IMR-90 (cell line): ENCODE data around the gene HES6. TPM values are rescaled to one million over a fixed set of nuclear protein-coding genes. Genes with fewer than 3 reads are reported as not detected.

ENCODE experiments used
- ATAC-seq: fragments of 200-7000 bp; cut with Tn5 transposase; 2 replicates; pipeline ENCODE4 v1.9.1; 2020; ENCODE audit warnings: low read depth, mild to moderate bottlenecking, moderate library complexity
- BruUV-seq: library from RNA; stranded (reverse); fragments of 400-500 nt; replicated peaks from 2 replicates; lab custom pipeline; 2021; lab: Mats Ljungman, UMichigan
- CTCF ChIA-PET: fragments of 300-600 bp; formaldehyde crosslinking; extraction: SDS; loops from one replicate; lab custom pipeline; 2021; ENCODE audit warnings: antibody characterized with exemption; lab: Yijun Ruan, JAX
- POLR2A ChIA-PET: fragments of 300-600 bp; sonication (Branson Sonifier 250); formaldehyde crosslinking; loops from one replicate; lab custom pipeline; 2022; ENCODE audit warnings: antibody characterized with exemption; ENCODE audit not compliant: unreplicated experiment; lab: Charles Lee
- DNase-seq: peaks from one replicate; pipeline ENCODE4 v3.0.0; 2013
- H2AFZ ChIP-seq: replicated peaks from 2 replicates; pipeline ENCODE3; 2013; ENCODE audit warnings: low read length, mild to moderate bottlenecking; ENCODE audit not compliant: poor library complexity
- H2AK5ac ChIP-seq: 2 replicates; pipeline ENCODE4 v1.6.1; 2013; ENCODE audit warnings: low read depth, low read length, inconsistent platforms
- H2AK9ac ChIP-seq: replicated peaks from 2 replicates; pipeline ENCODE3; 2013; ENCODE audit warnings: mild to moderate bottlenecking, low read depth, low read length, moderate library complexity; ENCODE audit not compliant: poor library complexity
- H2BK120ac ChIP-seq: 2 replicates; pipeline ENCODE4 v1.6.1; 2013; ENCODE audit warnings: low read depth, low read length, inconsistent platforms
- H2BK15ac ChIP-seq: 3 replicates; pipeline ENCODE4 v1.6.1; 2013; ENCODE audit warnings: low read depth, low read length, inconsistent platforms
- H2BK20ac ChIP-seq: 2 replicates; pipeline ENCODE4 v1.6.1; 2013; ENCODE audit warnings: low read depth, mild to moderate bottlenecking, inconsistent platforms, low read length, moderate library complexity
- H2BK5ac ChIP-seq: 2 replicates; pipeline ENCODE4 v1.6.1; 2013; ENCODE audit warnings: mild to moderate bottlenecking, low read depth, low read length, inconsistent platforms; ENCODE audit not compliant: poor library complexity, severe bottlenecking
- H3K14ac ChIP-seq: replicated peaks from 2 replicates; pipeline ENCODE4 v1.6.1; 2013; ENCODE audit warnings: low read depth, low read length, inconsistent platforms
- H3K18ac ChIP-seq: 2 replicates; pipeline ENCODE4 v1.6.1; 2013; ENCODE audit warnings: low read depth, low read length, control low read depth
- H3K23ac ChIP-seq: 2 replicates; pipeline ENCODE4 v1.6.1; 2013; ENCODE audit warnings: low read depth, low read length, inconsistent platforms
- H3K27ac ChIP-seq: 2 replicates; pipeline ENCODE4 v1.5.1; 2013; ENCODE audit warnings: mild to moderate bottlenecking, control low read depth, low read length; ENCODE audit not compliant: insufficient read depth
- H3K27me3 ChIP-seq: 2 replicates; pipeline ENCODE4 v1.6.1; 2013; ENCODE audit warnings: low read length; ENCODE audit not compliant: control insufficient read depth, insufficient read depth
- H3K36me3 ChIP-seq: 2 replicates; pipeline ENCODE4 v1.6.1; 2013; ENCODE audit warnings: low read length, mixed read lengths; ENCODE audit not compliant: control insufficient read depth, insufficient read depth
- H3K4ac ChIP-seq: 2 replicates; pipeline ENCODE4 v1.6.1; 2013; ENCODE audit warnings: low read depth, low read length, inconsistent platforms
- H3K4me1 ChIP-seq: 2 replicates; pipeline ENCODE4 v1.6.1; 2013; ENCODE audit warnings: low read length, mixed read lengths; ENCODE audit not compliant: control insufficient read depth, insufficient read depth
- H3K4me2 ChIP-seq: 2 replicates; pipeline ENCODE4 v1.6.1; 2013; ENCODE audit warnings: low read depth, mild to moderate bottlenecking, control low read depth, low read length, moderate library complexity
- H3K4me3 ChIP-seq: 2 replicates; pipeline ENCODE4 v1.5.1; 2013; ENCODE audit warnings: low read depth, mild to moderate bottlenecking, control low read depth, low read length, moderate library complexity; ENCODE audit not compliant: insufficient read depth
- H3K56ac ChIP-seq: 2 replicates; pipeline ENCODE4 v1.6.1; 2013; ENCODE audit warnings: low read length, inconsistent platforms; ENCODE audit not compliant: insufficient read depth; ENCODE audit errors: extremely low read depth
- H3K79me1 ChIP-seq, 2 experiments: 2 replicates each; pipeline ENCODE4 v1.6.1; 2013; ENCODE audit warnings: low read length in 2 of 2, inconsistent platforms in 1 of 2, low read depth in 1 of 2
- H3K9ac ChIP-seq: 2 replicates; pipeline ENCODE4 v1.6.1; 2013; ENCODE audit warnings: low read depth, low read length, control low read depth
- H3K9me1 ChIP-seq: 2 replicates; pipeline ENCODE4 v1.6.1; 2013; ENCODE audit warnings: low read length, inconsistent platforms; ENCODE audit not compliant: insufficient read depth
- H3K9me3 ChIP-seq: 2 replicates; pipeline ENCODE4 v1.6.1; 2013; ENCODE audit warnings: low read length; ENCODE audit not compliant: control insufficient read depth, insufficient read depth
- H4K20me1 ChIP-seq: 2 replicates; pipeline ENCODE4 v1.6.1; 2013; ENCODE audit warnings: low read length, inconsistent platforms; ENCODE audit not compliant: insufficient read depth
- H4K5ac ChIP-seq: 2 replicates; pipeline ENCODE4 v1.6.1; 2013; ENCODE audit warnings: mild to moderate bottlenecking, low read depth, low read length, control low read depth
- H4K8ac ChIP-seq, 2 experiments: 2 replicates each; pipeline ENCODE4 v1.6.1; 2013; ENCODE audit warnings: low read depth in 2 of 2, low read length in 2 of 2, control low read depth in 1 of 2, inconsistent platforms in 1 of 2
- H4K91ac ChIP-seq: 2 replicates; pipeline ENCODE4 v1.6.1; 2013; ENCODE audit warnings: low read depth, low read length, inconsistent platforms; ENCODE audit not compliant: insufficient read depth
- BHLHE40 ChIP-seq: fragments of 150-350 bp; IDR thresholded peaks from 2 replicates; pipeline ENCODE4 v1.6.1; 2016; ENCODE audit warnings: mild to moderate bottlenecking, low read depth, low read length
- CEBPB ChIP-seq: IDR thresholded peaks from 2 replicates; pipeline ENCODE4 v1.6.1; 2012; ENCODE audit warnings: low read depth, low read length, improper control_type of control experiment
- CHD1 ChIP-seq: IDR thresholded peaks from 2 replicates; pipeline ENCODE4 v1.6.1; 2012; ENCODE audit warnings: low read depth, low read length, improper control_type of control experiment
- CTCF ChIP-seq: conservative IDR thresholded peaks from 2 replicates; pipeline ENCODE4 v1.5.1; 2012; ENCODE audit warnings: mild to moderate bottlenecking, low read depth, low read length, improper control_type of control experiment
- ELK1 ChIP-seq: fragments of 150-350 bp; IDR thresholded peaks from 2 replicates; pipeline ENCODE4 v1.6.1; 2016; ENCODE audit warnings: low read depth, mild to moderate bottlenecking, low read length, moderate library complexity, borderline replicate concordance
- FOS ChIP-seq: fragments of 150-350 bp; IDR thresholded peaks from 2 replicates; pipeline ENCODE4 v1.6.1; 2016; ENCODE audit warnings: low read depth, low read length
- MAFK ChIP-seq: IDR thresholded peaks from 2 replicates; pipeline ENCODE4 v1.6.1; 2012; ENCODE audit warnings: low read depth, low read length, improper control_type of control experiment
- MXI1 ChIP-seq: IDR thresholded peaks from 2 replicates; pipeline ENCODE4 v1.6.1; 2012; ENCODE audit warnings: low read depth, mild to moderate bottlenecking, low read length, moderate library complexity, borderline replicate concordance
- NFE2L2 ChIP-seq: fragments of 150-350 bp; IDR thresholded peaks from 2 replicates; pipeline ENCODE4 v1.6.1; 2016; ENCODE audit warnings: low read depth, mild to moderate bottlenecking, low read length
- RAD21 ChIP-seq: IDR thresholded peaks from 2 replicates; pipeline ENCODE4 v1.6.1; 2012; ENCODE audit warnings: low read length, improper control_type of control experiment
- RCOR1 ChIP-seq: IDR thresholded peaks from 2 replicates; pipeline ENCODE4 v1.6.1; 2012; ENCODE audit warnings: mild to moderate bottlenecking, low read length, improper control_type of control experiment; ENCODE audit not compliant: insufficient replicate concordance
- RFX5 ChIP-seq: IDR thresholded peaks from 2 replicates; pipeline ENCODE4 v1.8.0; 2012; ENCODE audit warnings: low read depth, mild to moderate bottlenecking, low read length, moderate library complexity
- SMC3 ChIP-seq: fragments of 150-350 bp; IDR thresholded peaks from 2 replicates; pipeline ENCODE4 v1.6.1; 2016; ENCODE audit warnings: low read depth, mild to moderate bottlenecking, antibody characterized with exemption, low read length, moderate library complexity
- USF2 ChIP-seq: fragments of 150-350 bp; IDR thresholded peaks from 2 replicates; pipeline ENCODE4 v1.6.1; 2017; ENCODE audit warnings: mild to moderate bottlenecking, antibody characterized with exemption, low read length, low read depth
- WGBS, 2 experiments: methylation state at CpG; one replicate each; pipeline versions ENCODE4 v1.1.5 to v1.1.7; 2013; ENCODE audit warnings: missing lambda C conversion rate in 2 of 2; ENCODE audit not compliant: insufficient read length in 1 of 2; ENCODE audit errors: extremely low coverage in 2 of 2; 5-methylcytosine and 5-hydroxymethylcytosine counted together
- dilution Hi-C: fragments of 300-500 bp; cut with HindIII; formaldehyde crosslinking; loops from one replicate; pipeline ENCODE4 v1.14.3; 2018; ENCODE audit warnings: low sequenced_read_pairs; ENCODE audit not compliant: unreplicated experiment
- in situ Hi-C: fragments of 300-500 bp; cut with MboI; formaldehyde crosslinking; loops from 3 replicates; pipeline ENCODE4 v1.14.3; 2019; ENCODE audit warnings: low sequenced_read_pairs, inconsistent platforms, mixed read lengths
- intact Hi-C: fragments of 100-400 bp; cut with micrococcal nuclease; formaldehyde crosslinking; loops from 2 replicates; pipeline ENCODE4 v1.10.0; 2022
- polyA plus RNA-seq, 3 experiments: library from polyadenylated mRNA; depleted of rRNA; stranded (reverse); fragments of >200 nt; gene quantifications; 2 replicates each; pipeline ENCODE4 v1.2.3, GENCODE V29; 2012; ENCODE audit warnings: low replicate concordance in 1 of 3
- total RNA-seq: library from RNA; depleted of rRNA; stranded (reverse); fragments of >200 nt; gene quantifications from 2 replicates; pipeline ENCODE4 v1.2.3, GENCODE V29; 2012

Gene HES6
- total and polyA plus RNA-seq, 2 of the 4 experiments (the other 2 are of a cell fraction): 1.3 to 3.3 TPM

DNA sequence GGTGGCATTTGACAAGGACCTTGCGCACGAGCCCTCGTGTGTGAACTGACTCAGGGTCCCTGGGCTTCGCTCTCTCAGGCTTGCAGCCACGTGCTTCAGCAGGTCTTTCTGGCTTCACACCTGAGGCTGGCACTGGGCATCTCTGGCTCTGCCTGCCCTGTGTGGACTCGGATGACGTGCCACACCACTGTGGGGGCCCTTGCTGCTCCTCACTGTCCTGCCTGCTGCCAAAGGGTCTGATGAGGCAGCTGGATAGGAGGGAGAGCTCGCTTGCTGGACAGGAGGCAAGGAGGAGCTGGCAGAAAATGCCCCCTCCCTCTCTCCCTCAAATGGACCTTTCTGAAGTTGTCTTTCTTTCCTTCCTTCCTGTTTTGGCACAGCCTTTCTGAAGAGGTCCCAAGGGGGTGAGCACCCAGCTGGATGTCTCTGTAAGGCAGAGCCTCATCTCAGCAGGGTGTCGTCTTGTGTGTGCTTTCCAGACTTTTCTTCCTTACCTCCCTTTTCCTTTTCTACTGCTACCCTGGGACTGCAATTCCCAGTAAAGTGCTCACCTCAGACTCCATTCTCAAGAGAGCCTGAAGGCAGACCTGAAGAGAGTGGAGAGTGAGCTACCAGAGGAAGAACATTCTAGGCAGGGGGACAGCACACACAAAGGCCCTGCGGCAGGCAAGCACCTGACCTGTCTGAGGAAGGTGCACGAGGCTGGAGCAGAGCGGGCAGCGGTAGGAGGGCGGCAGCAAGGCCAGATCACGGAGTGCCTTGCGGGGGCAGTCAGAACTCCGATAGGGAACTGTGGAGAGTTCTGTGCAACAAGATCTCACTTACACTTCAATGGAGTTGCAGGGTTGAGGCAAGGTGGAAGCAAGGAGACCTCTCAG, 43.3 kb upstream of the HES6 start:
- H3K4me1 ChIP-seq: peaks cover 23% of the 10 kb centered on the region
- no peak overlapping the region for H2AFZ ChIP-seq
- ATAC-seq: no peak
- no peak overlapping the region for H2BK20ac ChIP-seq
- no peak overlapping the region for H3K14ac ChIP-seq
- BruUV-seq: no TSS peak
- H3K9ac ChIP-seq: no peak overlapping the region
- ChIA-PET POLR2A (interaction anchor here (0.5 kb wide), 1 partner anchor 418 kb away, joined by 19 read pairs; no protein-coding TSS in a partner anchor), CTCF (no interaction called here)
- H2AK9ac ChIP-seq: no peak overlapping the region
- no peak overlapping the region for H2BK5ac ChIP-seq
- dilution Hi-C loops (no loop called here), intact Hi-C loops (loop anchor here (10.0 kb wide), 1 partner anchor 608 kb away; no protein-coding TSS in a partner anchor), in situ Hi-C loops (no loop called here)
- no peak overlapping the region for H3K27ac ChIP-seq
- no peak overlapping the region for H4K8ac ChIP-seq
- H2BK15ac ChIP-seq: no peak overlapping the region
- no peaks in the 10 kb centered on the region for H3K9me3 ChIP-seq
- H3K4ac ChIP-seq: no peak overlapping the region
- no peak overlapping the region for H3K56ac ChIP-seq
- H3K23ac ChIP-seq: no peak overlapping the region
- peaks cover 26 to 66% of the 10 kb centered on the region in 2 experiments for H3K79me1 ChIP-seq
- no peak overlapping the region for H3K4me2 ChIP-seq
- no peaks in the 10 kb centered on the region for H3K27me3 ChIP-seq
- no peak for DNase-seq
- H2AK5ac ChIP-seq: peak overlapping the region; percentile 12; the same call in 1 of the 2 replicates
- no peak overlapping the region for H3K4me3 ChIP-seq
- WGBS, 2 experiments: 100% methylated on average over 3 of the region's 17 CpGs; no CpG with 5 or more reads in 1 of the 2 experiments
- no peak overlapping the region for H4K5ac ChIP-seq
- no peak overlapping the region for H2BK120ac ChIP-seq
- H4K91ac ChIP-seq: no peak overlapping the region
- peaks cover 14% of the 10 kb centered on the region for H3K9me1 ChIP-seq
- no peaks in the 10 kb centered on the region for H3K36me3 ChIP-seq
- H3K18ac ChIP-seq: no peak overlapping the region
- no peaks in the 10 kb centered on the region; the same call in 1 of the 2 replicates for H4K20me1 ChIP-seq
- TF ChIP-seq SMC3: no peak
- TF ChIP-seq RFX5: no peak
- TF ChIP-seq MAFK: no peak
- TF ChIP-seq RCOR1: no peak
- no peak for TF ChIP-seq CHD1
- no peak for TF ChIP-seq CEBPB
- no peak for TF ChIP-seq NFE2L2
- TF ChIP-seq USF2: no peak
- no peak for TF ChIP-seq RAD21
- TF ChIP-seq ELK1: no peak
- no peak for TF ChIP-seq MXI1
- TF ChIP-seq FOS: no peak
- TF ChIP-seq CTCF: no peak
- no peak for TF ChIP-seq BHLHE40
